HEK293T (cell line): ENCODE measurements around the gene BEST4.

ENCODE experiments used
- CTCF ChIA-PET: fragments of 350-600 bp; formaldehyde crosslinking; extraction: SDS; loops from one replicate; lab custom pipeline; 2021; ENCODE audit warnings: antibody characterized with exemption, inconsistent platforms; lab: Yijun Ruan, JAX
- POLR2A ChIA-PET: fragments of 350-600 bp; formaldehyde crosslinking; extraction: SDS; loops from one replicate; lab custom pipeline; 2020; ENCODE audit warnings: antibody characterized with exemption, inconsistent platforms; lab: Yijun Ruan, JAX
- DNase-seq: peaks from one replicate; pipeline ENCODE4 v3.0.0; 2012; ENCODE audit warnings: mixed read lengths; ENCODE audit errors: extremely low spot score
- ARNT ChIP-seq: fragments of 450-650 bp; IDR thresholded peaks from 2 replicates; pipeline ENCODE4 v1.6.1; 2017; ENCODE audit warnings: mild to moderate bottlenecking
- BHLHE40 ChIP-seq: fragments of 450-650 bp; IDR thresholded peaks from 2 replicates; pipeline ENCODE4 v1.6.1; 2016; ENCODE audit warnings: mild to moderate bottlenecking, moderate library complexity, borderline replicate concordance
- CTBP1 ChIP-seq: fragments of 450-650 bp; IDR thresholded peaks from 2 replicates; pipeline ENCODE4 v1.6.1; 2016; ENCODE audit warnings: borderline replicate concordance
- ELF4 ChIP-seq: fragments of 450-650 bp; IDR thresholded peaks from 2 replicates; pipeline ENCODE4 v1.6.1; 2017; ENCODE audit warnings: antibody characterized with exemption
- FOXA1 ChIP-seq: fragments of 450-650 bp; IDR thresholded peaks from 2 replicates; pipeline ENCODE4 v1.6.1; 2016; ENCODE audit warnings: mild to moderate bottlenecking
- FOXK2 ChIP-seq: fragments of 450-650 bp; IDR thresholded peaks from 2 replicates; pipeline ENCODE4 v1.6.1; 2016; ENCODE audit warnings: mild to moderate bottlenecking
- FOXM1 ChIP-seq: fragments of 450-650 bp; IDR thresholded peaks from 2 replicates; pipeline ENCODE4 v1.6.1; 2017; ENCODE audit warnings: mild to moderate bottlenecking, borderline replicate concordance
- HDGF ChIP-seq: fragments of 450-650 bp; IDR thresholded peaks from 2 replicates; pipeline ENCODE4 v1.6.1; 2017; ENCODE audit warnings: antibody characterized with exemption, borderline replicate concordance
- L3MBTL2 ChIP-seq: fragments of 450-650 bp; conservative IDR thresholded peaks from 2 replicates; pipeline ENCODE4 v1.6.1; 2016; ENCODE audit warnings: mild to moderate bottlenecking
- LEF1 ChIP-seq: fragments of 450-650 bp; IDR thresholded peaks from 2 replicates; pipeline ENCODE4 v1.6.1; 2017; ENCODE audit warnings: mild to moderate bottlenecking, borderline replicate concordance
- NFRKB ChIP-seq: fragments of 450-650 bp; IDR thresholded peaks from 2 replicates; pipeline ENCODE4 v1.6.1; 2016; ENCODE audit warnings: mild to moderate bottlenecking, moderate library complexity
- PKNOX1 ChIP-seq: fragments of 450-650 bp; IDR thresholded peaks from 2 replicates; pipeline ENCODE4 v1.6.1; 2016
- SP1 ChIP-seq: fragments of 450-650 bp; IDR thresholded peaks from 2 replicates; pipeline ENCODE4 v1.6.1; 2017
- SUZ12 ChIP-seq: fragments of 450-650 bp; IDR thresholded peaks from 2 replicates; pipeline ENCODE4 v1.6.1; 2016; ENCODE audit warnings: mild to moderate bottlenecking
- TARDBP ChIP-seq: fragments of 450-650 bp; IDR thresholded peaks from 2 replicates; pipeline ENCODE4 v1.6.1; 2016
- ZNF384 ChIP-seq: fragments of 450-650 bp; IDR thresholded peaks from 2 replicates; pipeline ENCODE4 v1.6.1; 2016

The BEST4 gene

DNA sequence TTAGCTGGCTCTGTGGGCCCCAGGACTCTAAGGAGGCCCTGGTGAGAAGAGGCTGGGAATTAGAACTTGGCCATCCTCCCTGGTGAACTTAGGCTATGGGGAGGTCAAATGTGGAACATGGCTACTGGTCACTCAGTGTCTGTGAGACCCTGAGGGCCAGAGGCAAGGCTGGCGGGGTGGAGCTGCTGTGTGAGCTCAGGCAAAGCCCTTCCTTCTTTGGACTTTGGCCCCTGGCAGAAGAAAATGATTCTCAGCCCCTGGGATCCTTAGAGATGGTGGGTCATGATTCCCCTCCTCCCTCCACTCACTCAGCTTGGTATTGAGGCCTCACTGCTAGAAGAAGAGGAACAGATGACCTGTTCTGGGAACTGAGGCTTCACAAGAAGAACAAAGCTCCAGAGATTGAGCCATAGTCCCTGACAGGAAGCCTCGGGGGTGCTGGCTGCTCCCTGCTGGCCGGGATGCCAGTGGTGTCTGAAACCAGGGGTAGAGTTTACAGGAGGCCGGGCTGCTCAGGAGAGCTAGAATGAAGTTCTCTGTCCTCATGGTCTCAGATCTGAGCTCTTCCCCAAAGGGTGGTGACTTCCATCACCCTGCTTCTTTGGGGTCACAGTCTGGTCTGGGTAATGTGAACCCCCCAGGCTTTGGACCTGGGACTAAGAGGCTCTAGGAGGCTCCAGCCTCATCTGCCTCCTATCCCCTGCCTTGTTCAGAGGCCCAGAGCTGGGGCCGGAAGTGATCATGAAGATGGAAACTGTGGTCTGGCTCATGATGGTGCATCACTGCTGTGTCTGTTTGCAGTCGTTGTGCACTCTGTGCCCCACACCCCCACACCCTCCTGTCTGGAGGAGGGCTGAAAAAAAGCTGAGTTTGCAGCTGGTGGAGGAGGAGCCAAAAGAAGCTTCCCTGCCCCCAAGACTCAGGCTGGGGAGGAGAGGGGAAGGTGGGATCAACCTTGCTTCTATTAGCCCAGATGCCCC lies 21.3 kb upstream of the BEST4 start:
- DNase-seq: no peak
- CTCF ChIA-PET: interaction anchor here (0.7 to 2.6 kb wide), 4 partner anchors 9 to 254 kb away, joined by 3 to 10 read pairs (median 4); partner anchors contain the start of gene PLK3
- POLR2A ChIA-PET: interaction anchor here (1.0 to 7.5 kb wide), 12 partner anchors 9 to 531 kb away, joined by 4 to 137 read pairs (median 7); partner anchors contain the start of genes MUTYH, PLK3, RNU5D-1 and RPS8
- TF ChIP-seq HDGF (no peak), SP1 (no peak), SUZ12 (no peak), ZNF384 (no peak), FOXM1 (no peak), PKNOX1 (no peak), LEF1 (no peak), FOXK2 (no peak), TARDBP (no peak), L3MBTL2 (no peak), FOXA1 (no peak), CTBP1 (no peak), ARNT (no peak), NFRKB (no peak), BHLHE40 (no peak), ELF4 (no peak)

DNA sequence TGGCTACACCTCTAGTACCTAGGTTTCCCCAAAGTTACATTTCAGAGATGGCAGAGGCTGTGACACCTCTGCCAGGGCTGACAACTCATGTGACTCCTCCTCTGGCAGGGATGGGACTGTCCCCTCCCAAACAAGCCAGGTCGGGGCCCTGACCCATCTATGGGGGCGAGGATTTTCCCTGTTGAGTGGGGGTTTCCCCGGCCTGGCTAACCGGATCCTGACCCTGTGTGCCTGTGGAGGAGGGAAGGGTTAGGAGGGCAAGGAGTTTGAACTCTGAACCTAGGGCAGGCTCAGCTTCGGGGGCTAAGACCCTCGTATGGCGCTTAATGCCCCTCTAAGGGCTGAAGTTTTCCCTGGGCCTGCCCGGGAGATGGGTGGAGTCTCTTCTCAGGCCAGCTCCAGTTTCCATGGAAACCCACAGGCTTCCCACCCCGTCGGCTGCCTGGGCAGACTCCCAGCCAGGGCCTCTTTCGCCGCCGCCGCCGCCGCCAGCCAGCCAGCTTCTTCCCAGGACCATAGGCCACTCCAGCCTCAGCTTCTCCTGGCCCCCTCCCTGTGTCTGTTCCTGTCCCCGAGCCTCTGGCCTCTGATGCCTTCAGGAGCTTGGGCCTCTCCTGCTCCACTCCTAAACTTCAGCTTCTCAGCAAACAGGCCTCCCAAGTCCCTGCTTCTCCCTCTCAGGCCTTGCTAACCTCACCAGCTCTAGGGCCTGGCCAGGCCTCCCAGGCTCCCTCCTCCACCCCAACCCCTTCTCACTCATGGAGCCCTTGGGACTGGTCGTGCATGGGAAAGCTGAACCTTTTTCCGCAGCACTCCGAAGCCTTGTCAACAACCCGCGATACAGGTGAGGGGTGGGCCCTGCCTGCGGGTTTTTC lies 20.3 kb upstream of the BEST4 start, which contains the start of gene BTBD19:
Gene BTBD19, plus strand, starts transcription at position 461 of the 875 bp plus-strand sequence. Its CDS starts 298 bp downstream, at position 759.
- POLR2A ChIA-PET: interaction anchor here (1.0 to 7.5 kb wide), 13 partner anchors 8 to 532 kb away, joined by 3 to 137 read pairs (median 7); partner anchors contain the start of genes MUTYH, PLK3, RNU5D-1 and RPS8
- CTCF ChIA-PET: interaction anchor here (0.6 to 2.6 kb wide), 5 partner anchors 8 to 489 kb away, joined by 3 to 10 read pairs (median 3); partner anchors contain the start of genes EIF2B3 and PLK3
- TF ChIP-seq SP1 (no peak), FOXM1 (no peak), PKNOX1 (no peak), ZNF384 (no peak), BHLHE40 (no peak), FOXA1 (no peak), SUZ12 (no peak), HDGF (no peak), ARNT (no peak), TARDBP (no peak), L3MBTL2 (no peak), LEF1 (no peak), CTBP1 (no peak), NFRKB (no peak), ELF4 (no peak), FOXK2 (no peak)
- DNase-seq: peak; percentile 36

GRCh38 chr1:44807364-44808062 lies 19.5 kb upstream of the BEST4 start:
- CTCF ChIA-PET: interaction anchor here (0.9 to 2.6 kb wide), 3 partner anchors 7 to 179 kb away, joined by 3 to 10 read pairs (median 6); partner anchors contain the start of genes EIF2B3 and PLK3
- no peak for TF ChIP-seq HDGF
- TF ChIP-seq FOXK2: no peak
- TF ChIP-seq CTBP1: no peak
- no peak for TF ChIP-seq PKNOX1
- TF ChIP-seq LEF1: no peak
- TF ChIP-seq ZNF384: no peak
- no peak for TF ChIP-seq SP1
- no peak for TF ChIP-seq SUZ12
- TF ChIP-seq NFRKB: no peak
- no peak for TF ChIP-seq TARDBP
- no peak for TF ChIP-seq ELF4
- no peak for TF ChIP-seq FOXA1
- TF ChIP-seq FOXM1: no peak
- no peak for TF ChIP-seq ARNT
- TF ChIP-seq L3MBTL2: no peak; the same call in 1 of the 2 replicates
- no peak for TF ChIP-seq BHLHE40
- POLR2A ChIA-PET: interaction anchor here (0.6 to 7.5 kb wide), 12 partner anchors 7 to 533 kb away, joined by 3 to 137 read pairs (median 6); partner anchors contain the start of genes MUTYH, PLK3, RNU5D-1 and RPS8

DNA sequence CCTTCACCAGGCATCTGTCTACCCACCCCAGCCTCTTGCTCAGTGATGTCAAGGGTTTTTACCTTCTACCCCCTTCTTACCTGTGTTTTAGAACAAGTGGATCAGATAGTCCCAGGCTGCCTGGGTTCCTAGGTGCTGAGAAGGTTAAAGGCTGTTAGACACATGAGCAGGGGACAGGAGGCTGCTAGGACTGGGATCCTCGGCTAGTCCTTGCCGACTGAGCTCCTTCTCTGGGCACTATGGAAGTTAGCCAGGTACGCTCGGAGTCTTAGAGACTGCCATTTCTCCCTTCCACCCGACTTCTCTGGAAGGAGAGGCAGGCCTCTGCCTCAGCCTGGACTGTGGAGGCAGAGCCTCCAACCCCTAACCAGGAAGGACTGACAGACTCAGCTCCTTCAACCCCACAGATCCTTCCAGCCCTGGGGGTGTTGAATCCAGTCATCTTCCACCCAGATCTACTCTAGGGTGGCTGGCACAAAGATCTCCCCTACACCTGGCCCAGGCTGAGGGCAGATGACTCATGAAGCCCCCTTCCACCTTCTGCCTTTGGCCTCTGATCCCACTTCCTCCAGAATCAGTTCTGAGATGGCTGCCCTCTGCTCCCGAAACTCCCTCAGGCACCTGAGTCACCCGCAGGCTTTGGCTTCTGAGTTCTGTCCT lies 18.9 kb upstream of the BEST4 start, which contains the start of gene DYNLT4:
Gene DYNLT4, minus strand, starts transcription at position 648 of the 660 bp plus-strand sequence. CDS start 683 bp downstream, outside the sequence.
- no peak for DNase-seq
- TF ChIP-seq FOXA1: no peak
- TF ChIP-seq HDGF: no peak
- TF ChIP-seq NFRKB: no peak
- TF ChIP-seq ELF4: no peak
- TF ChIP-seq SP1: no peak
- TF ChIP-seq ZNF384: no peak
- TF ChIP-seq FOXK2: no peak
- TF ChIP-seq L3MBTL2: no peak
- no peak for TF ChIP-seq PKNOX1
- TF ChIP-seq SUZ12: no peak
- TF ChIP-seq BHLHE40: no peak
- no peak for TF ChIP-seq FOXM1
- ChIA-PET POLR2A (interaction anchor here (0.6 to 7.5 kb wide), 9 partner anchors 10 to 175 kb away, joined by 3 to 137 read pairs (median 6); partner anchors contain the start of genes RNU5D-1 and RPS8), CTCF (interaction anchor here (1.0 kb wide), 1 partner anchor 179 kb away, joined by 3 read pairs; the partner anchor contains the start of gene EIF2B3)

More at GRCh38 chr1:44807364-44808062, 19.5 kb upstream of the BEST4 start:
- no peak for DNase-seq
